Vagina (tissue), 2 donors: ENCODE measurements around the gene BDH1.

Experiments
- POLR2A ChIP-seq, 2 donors: fragments of 450-650 bp; IDR thresholded peaks; one replicate each; pipeline ENCODE4 v1.6.1; 2017; ENCODE audit warnings: antibody characterized with exemption in 2 of 2, mild to moderate bottlenecking in 2 of 2, moderate library complexity in 2 of 2
- TF ChIP-seq, protein P1 (sequence below), 3 experiments: fragments of 450-650 bp in 2 of 3; fragments of 200-600 bp in 1 of 3; sonication (generic) in 1 of 3; IDR thresholded peaks; one replicate each; pipeline ENCODE4 v1.5.1; 2017 to 2019; ENCODE audit warnings: antibody characterized with exemption in 3 of 3, mild to moderate bottlenecking in 2 of 3, moderate library complexity in 2 of 3

DNA sequence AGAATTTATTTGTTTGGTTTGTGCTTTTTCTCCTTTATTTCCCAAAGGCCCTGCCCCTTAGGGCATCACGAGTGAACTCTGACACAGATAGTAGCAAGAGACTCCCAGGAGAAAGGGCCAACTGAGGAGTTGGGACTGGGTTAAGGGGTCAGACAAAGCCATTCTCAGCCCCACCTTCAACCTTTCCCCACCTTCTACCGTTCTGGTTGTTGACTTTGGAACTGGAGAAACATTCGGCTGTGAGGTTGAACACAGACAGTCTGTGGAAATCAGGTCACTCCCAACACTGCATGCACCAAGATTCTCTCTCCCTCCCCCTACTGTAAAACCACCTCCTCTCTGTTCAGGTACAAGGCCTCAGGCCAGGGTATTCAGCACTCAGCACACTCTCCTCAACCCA is 3.9 kb upstream of the BDH1 start:
- TF ChIP-seq, protein P1, sequence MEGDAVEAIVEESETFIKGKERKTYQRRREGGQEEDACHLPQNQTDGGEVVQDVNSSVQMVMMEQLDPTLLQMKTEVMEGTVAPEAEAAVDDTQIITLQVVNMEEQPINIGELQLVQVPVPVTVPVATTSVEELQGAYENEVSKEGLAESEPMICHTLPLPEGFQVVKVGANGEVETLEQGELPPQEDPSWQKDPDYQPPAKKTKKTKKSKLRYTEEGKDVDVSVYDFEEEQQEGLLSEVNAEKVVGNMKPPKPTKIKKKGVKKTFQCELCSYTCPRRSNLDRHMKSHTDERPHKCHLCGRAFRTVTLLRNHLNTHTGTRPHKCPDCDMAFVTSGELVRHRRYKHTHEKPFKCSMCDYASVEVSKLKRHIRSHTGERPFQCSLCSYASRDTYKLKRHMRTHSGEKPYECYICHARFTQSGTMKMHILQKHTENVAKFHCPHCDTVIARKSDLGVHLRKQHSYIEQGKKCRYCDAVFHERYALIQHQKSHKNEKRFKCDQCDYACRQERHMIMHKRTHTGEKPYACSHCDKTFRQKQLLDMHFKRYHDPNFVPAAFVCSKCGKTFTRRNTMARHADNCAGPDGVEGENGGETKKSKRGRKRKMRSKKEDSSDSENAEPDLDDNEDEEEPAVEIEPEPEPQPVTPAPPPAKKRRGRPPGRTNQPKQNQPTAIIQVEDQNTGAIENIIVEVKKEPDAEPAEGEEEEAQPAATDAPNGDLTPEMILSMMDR (IDR thresholded peaks at IDR 0.05) = no peak
- no peak for TF ChIP-seq POLR2A (IDR thresholded peaks at IDR 0.05)
